MM.1S (cell line): ENCODE data around the gene FGF18.

Experiments used
- EZH2 ChIP-seq: fragments of 300-600 bp; sonication (generic); optimal IDR thresholded peaks from 2 replicates; pipeline ENCODE3; 2017; ENCODE audit warnings: low read depth, mild to moderate bottlenecking, antibody characterized with exemption, low read length, mixed read lengths
- TF ChIP-seq, protein P1 (sequence below): fragments of 300-600 bp; sonication (generic); IDR thresholded peaks from 2 replicates; pipeline ENCODE4 v1.5.1; 2016; ENCODE audit warnings: antibody characterized with exemption, low read length, mixed read lengths

DNA sequence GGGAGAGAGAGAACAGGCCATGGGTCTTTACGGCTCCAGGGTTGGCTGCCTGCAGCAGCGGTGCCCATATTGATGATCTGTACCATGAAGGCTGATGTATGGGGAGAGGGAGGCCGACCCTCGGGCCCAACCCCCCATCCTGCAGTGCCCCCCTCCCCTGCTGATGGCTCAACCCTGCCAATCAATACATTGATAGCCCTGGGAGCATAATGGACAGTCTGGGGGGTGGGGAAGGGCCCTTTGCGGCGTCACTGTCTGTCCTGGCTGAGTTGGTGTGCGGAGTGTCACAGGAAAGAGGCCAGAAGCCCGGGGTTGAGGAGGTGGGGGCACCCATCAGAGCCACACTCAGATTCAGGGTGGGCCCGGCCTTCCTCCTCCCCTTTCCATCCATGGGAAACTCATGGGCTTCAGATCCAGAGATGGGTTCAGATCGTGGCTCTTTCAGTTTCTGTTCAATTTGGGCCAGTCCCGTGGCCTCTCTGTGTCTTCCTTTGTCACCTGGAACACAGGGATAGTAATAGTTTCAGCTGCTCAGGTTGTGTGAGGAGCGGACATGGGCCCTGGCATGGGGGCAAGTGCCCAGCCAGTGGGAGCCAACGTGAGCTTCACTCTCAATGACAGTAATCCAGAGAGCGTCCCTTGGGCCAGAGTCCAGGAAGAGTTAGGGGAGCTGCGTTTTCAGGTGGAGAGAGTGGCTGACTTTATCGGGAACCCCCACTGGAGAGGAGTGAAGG, 9.5 kb downstream of the FGF18 start:
- TF ChIP-seq, protein P1, sequence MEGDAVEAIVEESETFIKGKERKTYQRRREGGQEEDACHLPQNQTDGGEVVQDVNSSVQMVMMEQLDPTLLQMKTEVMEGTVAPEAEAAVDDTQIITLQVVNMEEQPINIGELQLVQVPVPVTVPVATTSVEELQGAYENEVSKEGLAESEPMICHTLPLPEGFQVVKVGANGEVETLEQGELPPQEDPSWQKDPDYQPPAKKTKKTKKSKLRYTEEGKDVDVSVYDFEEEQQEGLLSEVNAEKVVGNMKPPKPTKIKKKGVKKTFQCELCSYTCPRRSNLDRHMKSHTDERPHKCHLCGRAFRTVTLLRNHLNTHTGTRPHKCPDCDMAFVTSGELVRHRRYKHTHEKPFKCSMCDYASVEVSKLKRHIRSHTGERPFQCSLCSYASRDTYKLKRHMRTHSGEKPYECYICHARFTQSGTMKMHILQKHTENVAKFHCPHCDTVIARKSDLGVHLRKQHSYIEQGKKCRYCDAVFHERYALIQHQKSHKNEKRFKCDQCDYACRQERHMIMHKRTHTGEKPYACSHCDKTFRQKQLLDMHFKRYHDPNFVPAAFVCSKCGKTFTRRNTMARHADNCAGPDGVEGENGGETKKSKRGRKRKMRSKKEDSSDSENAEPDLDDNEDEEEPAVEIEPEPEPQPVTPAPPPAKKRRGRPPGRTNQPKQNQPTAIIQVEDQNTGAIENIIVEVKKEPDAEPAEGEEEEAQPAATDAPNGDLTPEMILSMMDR: no peak
- no peak for TF ChIP-seq EZH2
